Breast epithelium (tissue), 3 donors: ENCODE data around the gene CDKN2A.

Experiments used
- POLR2A ChIP-seq: fragments of 450-650 bp; IDR thresholded peaks from one replicate; pipeline ENCODE4 v1.6.1; 2016; ENCODE audit warnings: antibody characterized with exemption, mild to moderate bottlenecking, moderate library complexity
- TF ChIP-seq, protein P1 (sequence below), 3 donors: fragments of 450-650 bp; IDR thresholded peaks; one replicate each; pipeline ENCODE4 v1.5.1; 2016 to 2017; ENCODE audit warnings: antibody characterized with exemption in 3 of 3, mild to moderate bottlenecking in 3 of 3, moderate library complexity in 3 of 3

DNA sequence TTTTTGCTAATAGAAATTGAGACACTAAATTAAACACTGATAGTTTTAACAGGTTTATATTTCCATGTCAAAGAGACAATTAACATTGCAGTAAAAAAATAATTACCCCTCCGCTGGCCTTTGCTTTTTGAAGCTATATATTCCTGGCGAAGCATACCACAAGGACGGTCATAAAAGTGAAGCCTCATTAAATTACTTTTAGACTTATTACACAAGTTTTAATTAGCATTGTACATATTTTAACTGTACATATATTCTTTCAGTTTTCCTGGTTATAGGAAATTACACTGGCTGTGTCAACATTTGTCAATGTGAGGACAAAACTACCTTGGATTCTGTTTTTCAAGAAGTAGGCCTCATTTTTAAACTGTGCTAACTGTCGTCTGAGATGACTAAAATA lies 1.2 kb downstream of the CDKN2A start:
- TF ChIP-seq, protein P1, sequence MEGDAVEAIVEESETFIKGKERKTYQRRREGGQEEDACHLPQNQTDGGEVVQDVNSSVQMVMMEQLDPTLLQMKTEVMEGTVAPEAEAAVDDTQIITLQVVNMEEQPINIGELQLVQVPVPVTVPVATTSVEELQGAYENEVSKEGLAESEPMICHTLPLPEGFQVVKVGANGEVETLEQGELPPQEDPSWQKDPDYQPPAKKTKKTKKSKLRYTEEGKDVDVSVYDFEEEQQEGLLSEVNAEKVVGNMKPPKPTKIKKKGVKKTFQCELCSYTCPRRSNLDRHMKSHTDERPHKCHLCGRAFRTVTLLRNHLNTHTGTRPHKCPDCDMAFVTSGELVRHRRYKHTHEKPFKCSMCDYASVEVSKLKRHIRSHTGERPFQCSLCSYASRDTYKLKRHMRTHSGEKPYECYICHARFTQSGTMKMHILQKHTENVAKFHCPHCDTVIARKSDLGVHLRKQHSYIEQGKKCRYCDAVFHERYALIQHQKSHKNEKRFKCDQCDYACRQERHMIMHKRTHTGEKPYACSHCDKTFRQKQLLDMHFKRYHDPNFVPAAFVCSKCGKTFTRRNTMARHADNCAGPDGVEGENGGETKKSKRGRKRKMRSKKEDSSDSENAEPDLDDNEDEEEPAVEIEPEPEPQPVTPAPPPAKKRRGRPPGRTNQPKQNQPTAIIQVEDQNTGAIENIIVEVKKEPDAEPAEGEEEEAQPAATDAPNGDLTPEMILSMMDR (IDR thresholded peaks at IDR 0.05), result no peak
- no peak for TF ChIP-seq POLR2A
